Central memory CD8-positive, alpha-beta T cell (primary cell): ENCODE measurements around the gene SFI1.
A peak's percentile ranks its signal among the peaks of the same experiment; 100 is the strongest.
"Not testable (repeated sequence)": the region's sequence is repeated elsewhere in the genome, so short reads cannot be mapped to it uniquely, and the experiment has no call there.

ENCODE experiments used
- ATAC-seq: fragments of 150-1000 bp; cut with Tn5 transposase; replicated peaks from 2 replicates; pipeline ENCODE4 v1.10.0; 2022; ENCODE audit warnings: mild to moderate bottlenecking, moderate FRiP score, moderate number of reproducible peaks; ENCODE audit not compliant: poor library complexity, severe bottlenecking; ENCODE audit errors: extremely low read depth
- DNase-seq, 2 donors: peaks; one replicate each; pipeline ENCODE4 v3.0.0; 2021; ENCODE audit warnings: low spot score in 2 of 2
- H3K27ac Mint-ChIP-seq: one replicate; pipeline ENCODE4 v1.8.0; 2022; ENCODE audit warnings: low read depth, mild to moderate bottlenecking, moderate library complexity, mixed read lengths
- H3K27me3 Mint-ChIP-seq: one replicate; pipeline ENCODE4 v1.8.0; 2022; ENCODE audit warnings: mixed read lengths
- H3K36me3 Mint-ChIP-seq: one replicate; pipeline ENCODE4 v1.8.0; 2022; ENCODE audit warnings: mild to moderate bottlenecking, moderate library complexity, mixed read lengths; ENCODE audit not compliant: insufficient read depth
- H3K4me1 Mint-ChIP-seq: one replicate; pipeline ENCODE4 v1.8.0; 2022; ENCODE audit warnings: mixed read lengths
- H3K4me3 Mint-ChIP-seq: one replicate; pipeline ENCODE4 v1.8.0; 2022; ENCODE audit warnings: mild to moderate bottlenecking, moderate library complexity, mixed read lengths
- H3K9me3 Mint-ChIP-seq: one replicate; pipeline ENCODE4 v1.8.0; 2022; ENCODE audit warnings: mixed read lengths

Gene SFI1

GRCh38 chr22:31486369-31486768 lies 10.0 kb upstream of the SFI1 start:
- not testable (repeated sequence) for ATAC-seq, H3K9me3 Mint-ChIP-seq, DNase-seq, H3K27ac Mint-ChIP-seq, H3K4me3 Mint-ChIP-seq, H3K27me3 Mint-ChIP-seq
- peaks cover 42% of the 10 kb centered on the region for H3K4me1 Mint-ChIP-seq
- H3K36me3 Mint-ChIP-seq, result peaks cover 57% of the 10 kb centered on the region

- H3K27ac Mint-ChIP-seq, result no peak overlapping the region
These were observed 9.4 kb upstream of the SFI1 start for GRCh38 chr22:31486951-31487350.

GRCh38 chr22:31488346-31488883 lies 7.9 kb upstream of the SFI1 start:
- H3K4me3 Mint-ChIP-seq, result peak overlapping the region; percentile 84
- peaks cover 33% of the 10 kb centered on the region for H3K4me1 Mint-ChIP-seq
- H3K27me3 Mint-ChIP-seq, result no peaks in the 10 kb centered on the region
- H3K9me3 Mint-ChIP-seq, result no peaks in the 10 kb centered on the region
- peaks cover 37% of the 10 kb centered on the region for H3K36me3 Mint-ChIP-seq
- DNase-seq (no peak), ATAC-seq (no peak)
- peak overlapping the region; percentile 72 for H3K27ac Mint-ChIP-seq

More at GRCh38 chr22:31486951-31487350, 9.4 kb upstream of the SFI1 start:
- Mint-ChIP-seq H3K4me3 (no peak overlapping the region), H3K27me3 (no peaks in the 10 kb centered on the region), H3K4me1 (peaks cover 37% of the 10 kb centered on the region), H3K36me3 (peaks cover 51% of the 10 kb centered on the region), H3K9me3 (no peaks in the 10 kb centered on the region)
- ATAC-seq (no peak), DNase-seq (no peak)

- Mint-ChIP-seq H3K4me3 (peak overlapping the region; percentile 84), H3K36me3 (peaks cover 31% of the 10 kb centered on the region), H3K27ac (peak overlapping the region; percentile 72), H3K4me1 (peaks cover 26% of the 10 kb centered on the region), H3K27me3 (no peaks in the 10 kb centered on the region), H3K9me3 (no peaks in the 10 kb centered on the region)
- ATAC-seq (no peak), DNase-seq (no peak)
These were observed 7.2 kb upstream of the SFI1 start for GRCh38 chr22:31488988-31489617.

GRCh38 chr22:31489632-31490495 lies 6.5 kb upstream of the SFI1 start, which contains the start of gene EIF4ENIF1:
Gene EIF4ENIF1 (minus strand): TSS chr22:31489842. CDS start chr22:31488718, 1,124 bp downstream.
- ATAC-seq (peak; percentile 69), DNase-seq (peak; percentile 76)
- peaks cover 26% of the 10 kb centered on the region for H3K36me3 Mint-ChIP-seq
- H3K4me3 Mint-ChIP-seq, result peak within 1 kb of the TSS; percentile 84
- H3K9me3 Mint-ChIP-seq, result no peaks in the 10 kb centered on the region
- H3K27ac Mint-ChIP-seq, result peak within 1 kb of the TSS; percentile 93
- no peaks in the 10 kb centered on the region for H3K27me3 Mint-ChIP-seq
- H3K4me1 Mint-ChIP-seq, result peaks cover 22% of the 10 kb centered on the region

GRCh38 chr22:31490496-31490925 lies 5.8 kb upstream of the SFI1 start:
- ATAC-seq (peak; percentile 77), DNase-seq (peak; percentile 30 to 49)
- Mint-ChIP-seq H3K27ac (peak overlapping the region; percentile 93), H3K9me3 (no peaks in the 10 kb centered on the region), H3K36me3 (peaks cover 23% of the 10 kb centered on the region), H3K4me3 (peak overlapping the region; percentile 84), H3K27me3 (no peaks in the 10 kb centered on the region), H3K4me1 (peaks cover 22% of the 10 kb centered on the region)

DNA sequence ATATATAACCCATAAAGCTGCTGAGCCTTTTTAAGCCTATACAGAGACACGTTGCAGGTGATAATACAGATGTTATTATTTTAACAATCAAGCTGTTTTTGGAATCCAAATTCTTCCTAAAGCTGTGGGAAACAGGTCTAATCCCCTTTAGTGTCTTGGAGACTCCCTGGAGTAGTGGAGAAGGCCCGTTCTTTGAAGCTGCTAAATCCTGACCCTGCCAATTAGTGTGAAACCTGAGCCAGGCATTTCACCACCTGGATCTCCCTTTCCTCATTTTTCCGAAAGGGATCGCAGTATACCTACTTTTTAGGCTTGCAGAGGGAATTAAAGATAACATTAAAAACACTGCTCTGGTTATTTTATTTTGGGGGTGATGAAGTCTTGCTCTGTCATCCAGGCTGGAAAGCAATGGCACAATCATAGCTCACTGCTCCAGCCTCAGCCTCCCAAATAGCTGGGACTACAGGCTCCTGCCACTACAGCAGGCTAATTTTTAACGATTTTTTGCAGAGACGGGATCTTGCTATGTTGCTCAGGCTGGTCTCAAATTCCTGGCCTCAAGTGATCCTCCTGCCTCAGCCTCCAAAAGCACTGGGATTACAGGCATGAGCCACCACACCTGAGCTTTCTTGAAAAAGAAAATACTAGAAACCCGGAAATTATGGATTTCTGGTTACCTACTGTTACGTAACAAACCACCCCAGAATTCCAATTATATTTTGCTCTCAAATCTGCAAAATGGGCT lies 4.9 kb upstream of the SFI1 start:
- peaks cover 26% of the 10 kb centered on the region for H3K4me1 Mint-ChIP-seq
- peak overlapping the region; percentile 84 for H3K4me3 Mint-ChIP-seq
- H3K27ac Mint-ChIP-seq, result no peak overlapping the region
- no peaks in the 10 kb centered on the region for H3K27me3 Mint-ChIP-seq
- DNase-seq, result no peak
- H3K9me3 Mint-ChIP-seq, result no peaks in the 10 kb centered on the region
- ATAC-seq, result no peak
- H3K36me3 Mint-ChIP-seq, result peaks cover 26% of the 10 kb centered on the region

DNA sequence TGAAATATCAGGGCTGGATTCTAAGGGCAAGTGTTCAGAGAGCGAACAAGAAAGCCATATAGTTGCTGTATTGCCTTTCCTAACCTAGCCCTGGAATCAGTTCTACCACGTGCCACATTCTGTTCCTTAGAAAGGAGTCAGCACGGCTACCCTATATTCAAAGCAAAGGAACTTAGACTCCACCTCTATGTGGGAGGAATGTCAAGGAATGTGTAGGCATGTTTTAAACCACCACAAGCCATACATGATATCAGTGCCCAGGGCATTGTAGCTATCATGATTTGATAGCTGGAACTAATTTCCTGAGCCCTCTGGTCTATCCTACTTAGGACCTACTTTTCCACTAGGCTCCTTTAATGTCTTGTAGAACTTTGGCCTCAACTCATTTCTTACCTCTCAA lies 4.2 kb upstream of the SFI1 start:
- Mint-ChIP-seq H3K27ac (no peak overlapping the region), H3K4me1 (peaks cover 30% of the 10 kb centered on the region), H3K36me3 (peaks cover 28% of the 10 kb centered on the region), H3K4me3 (peak overlapping the region; percentile 25), H3K27me3 (no peaks in the 10 kb centered on the region), H3K9me3 (no peaks in the 10 kb centered on the region)
- ATAC-seq (no peak), DNase-seq (no peak)

GRCh38 chr22:31493355-31493754 lies 3.0 kb upstream of the SFI1 start:
- peaks cover 31% of the 10 kb centered on the region for H3K36me3 Mint-ChIP-seq
- not testable (repeated sequence) for H3K27me3 Mint-ChIP-seq, DNase-seq, H3K9me3 Mint-ChIP-seq, ATAC-seq, H3K4me3 Mint-ChIP-seq
- H3K4me1 Mint-ChIP-seq, result peaks cover 32% of the 10 kb centered on the region
- H3K27ac Mint-ChIP-seq, result peak overlapping the region; percentile 51

DNA sequence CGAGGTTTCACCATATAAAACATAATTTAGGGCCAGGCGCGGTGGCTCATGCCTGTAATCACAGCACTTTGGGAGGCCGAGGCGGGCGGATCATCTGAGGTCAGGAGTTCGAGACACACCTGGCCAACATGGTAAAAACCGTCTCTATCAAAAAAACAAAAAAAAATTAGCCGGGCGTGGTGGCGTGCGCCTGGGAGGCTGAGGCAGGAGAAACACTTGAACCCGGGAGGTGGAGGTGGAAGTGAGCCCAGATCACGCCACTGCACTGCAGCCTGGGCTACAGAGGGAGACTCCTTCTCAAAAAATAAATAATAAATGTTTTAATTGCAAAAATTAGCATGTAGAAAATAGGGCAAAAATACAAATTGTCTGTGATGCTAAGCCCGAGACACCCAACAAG lies 993 bp upstream of the SFI1 start:
- Mint-ChIP-seq H3K27ac (peak overlapping the region; percentile 94), H3K9me3 (no peaks in the 10 kb centered on the region), H3K4me1 (peaks cover 21% of the 10 kb centered on the region), H3K27me3 (no peaks in the 10 kb centered on the region), H3K36me3 (peaks cover 29% of the 10 kb centered on the region), H3K4me3 (peak overlapping the region; percentile 95)
- no peak for ATAC-seq
- DNase-seq, result no peak

DNA sequence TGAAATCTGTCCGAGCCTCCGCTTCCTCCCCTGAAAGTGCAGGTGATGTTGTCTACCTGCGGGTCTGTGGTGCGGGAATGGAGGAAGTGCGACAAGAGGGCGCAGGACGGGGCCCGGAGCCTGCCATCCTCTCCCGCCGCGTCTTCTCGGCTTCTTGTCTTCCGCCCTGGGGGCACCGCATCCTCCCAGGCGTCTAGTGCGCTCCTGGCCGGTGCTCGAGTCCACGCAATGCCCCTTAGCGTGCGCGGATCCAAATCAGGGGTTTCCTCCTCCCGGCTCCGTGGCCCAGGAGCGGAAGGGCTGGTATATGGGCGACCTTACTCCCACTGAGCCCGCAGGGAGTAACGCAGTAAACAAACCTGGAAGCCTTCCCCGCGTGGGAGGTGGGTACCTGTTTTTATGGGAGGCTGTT lies 405 bp downstream of the SFI1 start:
- ATAC-seq, result peak; percentile 24
- H3K4me1 Mint-ChIP-seq, result peaks cover 18% of the 10 kb centered on the region
- no peaks in the 10 kb centered on the region for H3K27me3 Mint-ChIP-seq
- H3K4me3 Mint-ChIP-seq, result peak overlapping the region; percentile 95
- no peak for DNase-seq
- no peaks in the 10 kb centered on the region for H3K9me3 Mint-ChIP-seq
- peaks cover 37% of the 10 kb centered on the region for H3K36me3 Mint-ChIP-seq
- peak overlapping the region; percentile 94 for H3K27ac Mint-ChIP-seq
